Cortex of kidney (tissue), 1 donor: ENCODE data around the gene HNRNPF.
A peak's percentile ranks its signal among the peaks of the same experiment; 100 is the strongest.

ENCODE experiments used
- DNase-seq: peaks from one replicate; lab custom pipeline; 2025; lab: John Stamatoyannopoulos, UW

Gene HNRNPF

GRCh38 chr10:43376828-43377423 is 32.1 kb downstream of the HNRNPF start:
- no peak for DNase-seq

- DNase-seq: no peak
These were observed 32.8 kb downstream of the HNRNPF start for GRCh38 chr10:43376046-43376635.

GRCh38 chr10:43375401-43376020 is 33.5 kb downstream of the HNRNPF start:
- no peak for DNase-seq

GRCh38 chr10:43374194-43374593 is 34.8 kb downstream of the HNRNPF start:
- DNase-seq: no peak

GRCh38 chr10:43373461-43373860 is 35.5 kb downstream of the HNRNPF start:
- DNase-seq: no peak

GRCh38 chr10:43372765-43373361 is 36.1 kb downstream of the HNRNPF start:
- DNase-seq: no peak

GRCh38 chr10:43371418-43371817 is 37.6 kb downstream of the HNRNPF start, which contains the start of gene FXYD4:
FXYD4 (plus strand) TSS chr10:43371636; CDS start chr10:43373747, 2,111 bp downstream.
- DNase-seq: no peak

GRCh38 chr10:43370671-43371215 is 38.2 kb downstream of the HNRNPF start:
- DNase-seq: no peak

- DNase-seq: no peak
These were observed 39.1 kb downstream of the HNRNPF start for GRCh38 chr10:43369921-43370320.

- DNase-seq: no peak
These were observed 44.0 kb downstream of the HNRNPF start for GRCh38 chr10:43365001-43365400.

GRCh38 chr10:43362191-43362839 is 46.7 kb downstream of the HNRNPF start:
- peak; percentile 59 for DNase-seq

GRCh38 chr10:43361547-43362190 is 47.3 kb downstream of the HNRNPF start:
- no peak for DNase-seq

GRCh38 chr10:43360086-43360485 is 48.9 kb downstream of the HNRNPF start:
- DNase-seq: no peak

- DNase-seq: no peak
These were observed 53.1 kb downstream of the HNRNPF start for GRCh38 chr10:43355749-43356371.

GRCh38 chr10:43354879-43355380 is 54.1 kb downstream of the HNRNPF start:
- DNase-seq: no peak

- no peak for DNase-seq
These were observed 54.7 kb downstream of the HNRNPF start for GRCh38 chr10:43354330-43354635.

GRCh38 chr10:43353495-43354329 is 55.3 kb downstream of the HNRNPF start:
- no peak for DNase-seq

- no peak for DNase-seq
These were observed 56.0 kb downstream of the HNRNPF start for GRCh38 chr10:43352951-43353350.

GRCh38 chr10:43351301-43351700 is 57.7 kb downstream of the HNRNPF start:
- no peak for DNase-seq

- DNase-seq: no peak
These were observed 58.3 kb downstream of the HNRNPF start for GRCh38 chr10:43350686-43351085.
